Left ventricle myocardium inferior (tissue), 1 donor: ENCODE results near the gene PCIF1. TPM values are rescaled to one million over a fixed set of nuclear protein-coding genes. Genes with fewer than 3 reads are reported as not detected.

ENCODE experiments used
- DNase-seq: peaks from one replicate; pipeline ENCODE4 v3.0.0-alpha.2; 2020
- H3K27ac ChIP-seq: fragments of 200-600 bp; replicated peaks from 2 replicates; pipeline ENCODE4 v1.8.0; 2021
- H3K27me3 ChIP-seq: fragments of 200-600 bp; 2 replicates; pipeline ENCODE4 v1.8.0; 2021; ENCODE audit warnings: low read depth
- H3K36me3 ChIP-seq: fragments of 200-600 bp; 2 replicates; pipeline ENCODE4 v1.8.0; 2021
- H3K4me1 ChIP-seq: fragments of 200-600 bp; 2 replicates; pipeline ENCODE4 v1.8.0; 2021
- H3K4me3 ChIP-seq: fragments of 200-600 bp; 2 replicates; pipeline ENCODE4 v1.8.0; 2021; ENCODE audit warnings: mild to moderate bottlenecking, moderate library complexity
- H3K9me3 ChIP-seq: fragments of 200-600 bp; replicated peaks from 2 replicates; pipeline ENCODE4 v1.8.0; 2021
- CTCF ChIP-seq: fragments of 200-600 bp; IDR thresholded peaks from 2 replicates; pipeline ENCODE4 v1.8.0; 2021; ENCODE audit warnings: antibody characterized with exemption, mild to moderate bottlenecking, borderline replicate concordance
- intact Hi-C: fragments of 100-400 bp; cut with micrococcal nuclease; formaldehyde crosslinking; loops from one replicate; pipeline ENCODE4 v1.11.0; 2022
- total RNA-seq: library from RNA; stranded (reverse); fragmentation: NEBNext Ultra II Directional; extraction: Animal tissue kit (Norgen Biotek cat#: 25700); gene quantifications from one replicate; pipeline ENCODE4 v1.2.1, GENCODE V29; 2021
- donor health status: DM: no; HTN: yes; CAD: no; lungs with severe emphysema.

PCIF1 gene
- total RNA-seq, 1 donor from 2014 or later, result 21.9 TPM

GRCh38 chr20:45947110-45947866, 12.8 kb downstream of the PCIF1 start:
- H3K4me3 ChIP-seq, result no peak overlapping the region
- H3K36me3 ChIP-seq, result peaks cover 100% of the 10 kb centered on the region
- no peak for DNase-seq
- no peaks in the 10 kb centered on the region for H3K9me3 ChIP-seq
- no peak overlapping the region for H3K27ac ChIP-seq
- H3K27me3 ChIP-seq, result no peaks in the 10 kb centered on the region
- H3K4me1 ChIP-seq, result peaks cover 3% of the 10 kb centered on the region
- no peak for TF ChIP-seq CTCF
- intact Hi-C loops, result no loop called here

DNA sequence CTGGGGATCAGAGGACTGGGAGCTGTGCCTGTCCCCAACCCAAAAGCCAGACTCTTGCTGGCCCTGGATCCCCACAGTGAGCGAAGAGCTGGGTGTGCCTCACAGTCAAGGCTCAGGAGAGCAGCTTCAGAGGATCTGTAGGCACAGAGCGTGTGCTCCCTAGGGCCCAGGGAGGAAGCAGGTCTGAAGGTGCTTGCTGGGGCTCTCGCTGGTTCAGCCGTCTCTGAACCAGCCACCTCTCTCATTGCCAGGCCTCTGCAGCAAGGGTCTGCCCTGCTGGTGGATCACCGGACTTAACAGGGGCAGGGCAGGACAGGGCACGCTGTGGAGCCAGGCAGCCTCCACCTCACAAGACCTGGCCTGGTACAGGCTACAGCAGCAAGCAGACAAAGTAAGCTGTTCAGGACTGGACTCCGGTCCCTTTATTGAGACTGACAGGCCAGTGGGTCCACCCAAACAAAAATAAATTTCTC, 13.8 kb downstream of the PCIF1 start:
- Histone ChIP-seq H3K4me1 (peaks cover 3% of the 10 kb centered on the region), H3K36me3 (peaks cover 100% of the 10 kb centered on the region), H3K27me3 (no peaks in the 10 kb centered on the region), H3K9me3 (no peaks in the 10 kb centered on the region), H3K4me3 (no peak overlapping the region), H3K27ac (no peak overlapping the region)
- no peak for TF ChIP-seq CTCF
- intact Hi-C loops, result no loop called here
- no peak for DNase-seq

DNA sequence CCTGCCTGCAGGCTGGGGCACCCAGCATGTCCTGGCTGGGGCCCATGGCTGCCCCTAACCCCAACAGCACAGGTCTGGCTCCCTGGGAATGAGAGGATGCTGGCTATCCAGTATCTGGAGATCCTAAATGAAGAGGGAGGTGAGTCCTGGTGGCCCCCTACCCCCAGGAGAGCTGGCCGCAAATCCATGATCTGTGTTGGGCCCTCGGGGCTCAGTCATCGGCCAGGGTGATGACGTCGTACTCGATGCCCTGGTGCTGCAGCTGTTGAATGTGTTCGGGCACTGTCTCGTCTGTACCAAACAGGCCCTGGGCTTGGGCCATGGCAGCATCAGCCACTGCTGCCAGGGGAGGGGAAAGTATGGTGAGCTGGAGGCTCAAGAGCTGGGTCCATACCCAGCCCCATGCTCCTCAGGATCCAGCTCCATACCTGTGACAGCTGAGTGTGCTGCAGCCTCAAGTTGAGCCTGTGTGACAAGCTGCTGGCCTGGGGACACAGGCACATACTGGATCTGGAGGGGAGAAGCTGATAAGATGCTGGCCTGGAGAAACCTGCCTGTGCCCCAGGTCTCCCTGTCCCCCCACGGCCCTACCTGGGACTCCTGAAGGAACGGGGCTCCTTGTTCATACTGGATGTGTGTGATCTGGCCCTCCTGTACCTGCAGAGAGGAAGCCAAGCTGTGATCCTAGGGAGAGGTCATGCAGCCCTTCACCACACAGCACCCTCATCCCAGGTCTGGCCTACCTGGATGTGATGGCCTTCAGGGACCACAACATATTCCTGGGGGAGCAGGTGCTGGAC, 14.5 kb downstream of the PCIF1 start:
- DNase-seq, result no peak
- no peak overlapping the region for H3K27ac ChIP-seq
- H3K36me3 ChIP-seq, result peaks cover 100% of the 10 kb centered on the region
- intact Hi-C loops, result no loop called here
- no peaks in the 10 kb centered on the region for H3K27me3 ChIP-seq
- H3K9me3 ChIP-seq, result no peaks in the 10 kb centered on the region
- no peak for TF ChIP-seq CTCF
- H3K4me1 ChIP-seq, result peaks cover 3% of the 10 kb centered on the region
- no peak overlapping the region for H3K4me3 ChIP-seq

DNA sequence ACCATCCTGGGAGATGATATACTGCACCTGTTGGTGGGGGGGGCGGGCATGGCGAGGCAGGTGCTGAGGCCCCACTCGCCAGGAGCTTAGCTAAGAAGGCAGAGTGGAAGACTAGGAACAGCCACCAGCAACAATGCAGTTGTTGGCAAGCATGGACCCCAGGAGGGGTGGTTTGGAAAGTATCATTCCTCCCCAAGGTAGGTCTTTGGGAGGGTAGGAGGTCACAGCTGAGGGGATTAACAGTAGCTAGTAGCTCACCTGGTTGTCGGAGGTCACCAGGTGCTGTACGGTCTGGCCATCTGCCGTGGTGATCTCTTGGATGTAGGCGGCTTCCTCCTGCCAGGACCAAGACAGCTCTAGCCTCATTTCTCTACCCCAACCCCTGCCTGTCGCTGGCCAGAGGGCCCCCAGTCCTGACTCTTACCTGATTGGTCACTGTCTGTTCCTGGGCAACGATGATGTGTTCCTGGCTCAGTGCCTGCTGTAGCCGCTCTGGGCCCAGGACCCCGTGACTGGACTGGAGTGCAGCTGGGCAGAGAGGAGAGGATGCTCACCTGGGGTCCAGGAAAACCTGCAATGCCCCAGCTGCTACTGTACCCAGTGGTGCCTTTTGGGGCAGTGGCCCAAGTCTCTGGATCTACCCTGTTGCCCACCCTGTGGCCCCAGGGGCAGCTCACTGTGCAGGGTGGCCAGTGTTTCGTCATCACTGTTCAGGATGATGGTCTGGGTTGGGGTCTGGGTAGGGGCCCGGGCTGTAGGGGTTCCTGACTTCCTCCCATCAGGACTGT, 15.3 kb downstream of the PCIF1 start:
- no peak overlapping the region for H3K27ac ChIP-seq
- H3K4me3 ChIP-seq, result no peak overlapping the region
- no peak for TF ChIP-seq CTCF
- no peak for DNase-seq
- H3K4me1 ChIP-seq, result peaks cover 3% of the 10 kb centered on the region
- no peaks in the 10 kb centered on the region for H3K27me3 ChIP-seq
- H3K36me3 ChIP-seq, result peaks cover 93% of the 10 kb centered on the region
- intact Hi-C loops, result no loop called here
- no peaks in the 10 kb centered on the region for H3K9me3 ChIP-seq

GRCh38 chr20:45950330-45950646, 15.8 kb downstream of the PCIF1 start:
- Histone ChIP-seq H3K4me1 (peaks cover 3% of the 10 kb centered on the region), H3K4me3 (no peak overlapping the region), H3K27me3 (no peaks in the 10 kb centered on the region), H3K27ac (no peak overlapping the region), H3K9me3 (no peaks in the 10 kb centered on the region), H3K36me3 (peaks cover 87% of the 10 kb centered on the region)
- intact Hi-C loops, result no loop called here
- TF ChIP-seq CTCF, result no peak
- no peak for DNase-seq
